Keratinocyte (primary cell): ENCODE results near the gene PCDHAC2. TPM values are rescaled to one million over a fixed set of nuclear protein-coding genes. Genes with fewer than 3 reads are reported as not detected.

ENCODE experiments used
- DNase-seq: peaks from one replicate; pipeline ENCODE4 v3.0.0-alpha.2; 2011; ENCODE audit warnings: low read depth, missing footprints, low spot score
- FAIRE-seq: peaks from 2 replicates; lab custom pipeline; 2011; peaks lifted over from hg19 to GRCh38; lab: Jason Lieb, UNC
- H2AFZ ChIP-seq: 2 replicates; pipeline ENCODE4 v1.6.0; 2012; ENCODE audit warnings: low read length, control low read depth, inconsistent platforms; ENCODE audit not compliant: control insufficient read depth
- H3K27ac ChIP-seq: 2 replicates; pipeline ENCODE4 v1.5.1; 2011; ENCODE audit warnings: low read length; ENCODE audit not compliant: control insufficient read depth, insufficient read depth
- H3K27me3 ChIP-seq: 3 replicates; pipeline ENCODE4 v1.6.0; 2011; ENCODE audit warnings: low read length; ENCODE audit not compliant: control insufficient read depth, insufficient read depth; ENCODE audit errors: extremely low read depth
- H3K36me3 ChIP-seq, 2 experiments: 2 replicates in 1 of 2; 3 replicates in 1 of 2; pipeline ENCODE4 v1.5.1; 2011; ENCODE audit warnings: low read length in 2 of 2, mild to moderate bottlenecking in 1 of 2; ENCODE audit not compliant: control insufficient read depth in 2 of 2, insufficient read depth in 2 of 2; ENCODE audit errors: extremely low read depth in 1 of 2
- H3K4me1 ChIP-seq: 3 replicates; pipeline ENCODE4 v1.5.1; 2011; ENCODE audit warnings: low read length; ENCODE audit not compliant: control insufficient read depth, insufficient read depth; ENCODE audit errors: extremely low read depth
- H3K4me2 ChIP-seq: 3 replicates; pipeline ENCODE4 v1.6.0; 2011; ENCODE audit warnings: low read depth, low read length; ENCODE audit not compliant: control insufficient read depth, insufficient read depth; ENCODE audit errors: extremely low read depth
- H3K4me3 ChIP-seq, 3 experiments: fragments of 200-600 bp in 1 of 3; sonication (generic) in 1 of 3; 2 replicates in 2 of 3; 3 replicates in 1 of 3; pipeline ENCODE4 v1.5.1; 2011 to 2016; ENCODE audit warnings: low read length in 3 of 3, mild to moderate bottlenecking in 3 of 3, control low read depth in 2 of 3, inconsistent platforms in 1 of 3, low read depth in 1 of 3, mixed read lengths in 1 of 3, mixed run types in 1 of 3, moderate library complexity in 1 of 3; ENCODE audit not compliant: control insufficient read depth in 2 of 3, insufficient read depth in 2 of 3; ENCODE audit errors: extremely low read depth in 1 of 3
- H3K79me2 ChIP-seq: 2 replicates; pipeline ENCODE4 v1.6.0; 2012; ENCODE audit warnings: low read length; ENCODE audit not compliant: control insufficient read depth, insufficient read depth
- H3K9ac ChIP-seq: 3 replicates; pipeline ENCODE4 v1.6.0; 2011; ENCODE audit warnings: low read length; ENCODE audit not compliant: control insufficient read depth, insufficient read depth; ENCODE audit errors: extremely low read depth
- H3K9me1 ChIP-seq: 3 replicates; pipeline ENCODE4 v1.6.0; 2011; ENCODE audit warnings: low read length; ENCODE audit not compliant: control insufficient read depth, insufficient read depth; ENCODE audit errors: extremely low read depth
- H3K9me3 ChIP-seq: 2 replicates; pipeline ENCODE4 v1.5.1; 2012; ENCODE audit warnings: low read depth, low read length; ENCODE audit not compliant: control insufficient read depth
- H4K20me1 ChIP-seq: 3 replicates; pipeline ENCODE4 v1.6.0; 2011; ENCODE audit warnings: low read length; ENCODE audit not compliant: control insufficient read depth, insufficient read depth; ENCODE audit errors: extremely low read depth
- CTCF ChIP-seq, 3 experiments: IDR thresholded peaks in 1 of 3; conservative IDR thresholded peaks in 1 of 3; optimal IDR thresholded peaks in 1 of 3; 2 replicates in 2 of 3; 3 replicates in 1 of 3; pipeline versions ENCODE3 to v1.5.1; 2011; ENCODE audit warnings: low read length in 3 of 3, mild to moderate bottlenecking in 3 of 3, moderate library complexity in 2 of 3, control low read depth in 1 of 3, inconsistent platforms in 1 of 3; ENCODE audit not compliant: insufficient read depth in 2 of 3; ENCODE audit errors: extremely low read depth in 1 of 3
- EZH2 ChIP-seq: IDR thresholded peaks from one replicate; pipeline ENCODE4 v1.6.1; 2012; ENCODE audit warnings: inconsistent platforms, mild to moderate bottlenecking, low read length, moderate library complexity
- dilution Hi-C: fragments of 300-500 bp; cut with MboI; formaldehyde crosslinking; loops from one replicate; pipeline ENCODE4 v1.7.0; 2020; ENCODE audit warnings: low sequenced_read_pairs; ENCODE audit not compliant: extremely low pct_ligation_motif_present
- polyA plus RNA-seq, 5 experiments: library from polyadenylated mRNA; depleted of rRNA in 3 of 5; stranded (reverse) in 3 of 5; stranded (forward) in 1 of 5; unstranded in 1 of 5; fragments of >200 nt; gene quantifications; 1 replicate in 1 of 5; 2 replicates in 3 of 5; 3 replicates in 1 of 5; pipeline versions ENCODE4 v1.2.1 to v1.2.3, GENCODE V29; 2011 to 2012; ENCODE audit warnings: missing spikeins in 2 of 5, low read depth in 1 of 5, low replicate concordance in 1 of 5

Gene PCDHAC2
- polyA plus RNA-seq, 1 donor (not counting 4 experiments of a cell fraction or from before 2014, with no cell fraction given), result 2.1 TPM

DNA sequence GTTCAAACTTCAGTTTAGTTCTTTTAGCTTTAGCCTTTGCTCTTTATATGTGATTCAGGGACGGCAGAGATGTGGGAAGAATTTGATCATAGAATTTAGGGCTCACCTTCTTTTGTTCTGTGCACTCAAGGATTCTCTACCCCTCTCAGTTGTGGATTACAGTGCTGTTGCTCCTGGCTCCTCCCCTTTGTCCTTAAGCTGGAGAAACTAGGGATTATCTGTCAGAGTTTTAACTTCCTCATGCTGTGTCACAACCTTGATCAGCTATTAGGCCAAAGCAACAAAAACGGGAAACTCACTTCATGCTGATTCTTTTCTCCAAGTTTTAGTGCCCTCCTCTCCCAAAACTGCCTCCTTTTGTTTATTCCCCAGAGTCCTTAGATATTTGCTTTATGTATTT is 13.0 kb upstream of the PCDHAC2 start:
- no peak overlapping the region for H3K4me3 ChIP-seq
- H3K79me2 ChIP-seq, result no peaks in the 10 kb centered on the region
- no peak for FAIRE-seq
- no peak overlapping the region for H3K27ac ChIP-seq
- dilution Hi-C loops, result no loop called here
- H3K9me3 ChIP-seq, result no peaks in the 10 kb centered on the region
- H4K20me1 ChIP-seq, result no peaks in the 10 kb centered on the region
- no peak overlapping the region for H3K4me2 ChIP-seq
- no peaks in the 10 kb centered on the region for H3K36me3 ChIP-seq
- DNase-seq, result no peak
- H3K9me1 ChIP-seq, result no peaks in the 10 kb centered on the region
- H2AFZ ChIP-seq, result no peak overlapping the region
- TF ChIP-seq CTCF (optimal IDR thresholded peaks at IDR 0.05 in 1 of 3, IDR thresholded peaks at IDR 0.05 in 1 of 3, conservative IDR thresholded peaks at IDR 0.05 in 1 of 3; ENCODE audit: extremely low read depth in 1 of 3, insufficient read depth in 2 of 3, low read length in 3 of 3) (no peak), EZH2 (no peak)
- no peaks in the 10 kb centered on the region for H3K4me1 ChIP-seq
- H3K27me3 ChIP-seq, result no peaks in the 10 kb centered on the region
- no peak overlapping the region for H3K9ac ChIP-seq

DNA sequence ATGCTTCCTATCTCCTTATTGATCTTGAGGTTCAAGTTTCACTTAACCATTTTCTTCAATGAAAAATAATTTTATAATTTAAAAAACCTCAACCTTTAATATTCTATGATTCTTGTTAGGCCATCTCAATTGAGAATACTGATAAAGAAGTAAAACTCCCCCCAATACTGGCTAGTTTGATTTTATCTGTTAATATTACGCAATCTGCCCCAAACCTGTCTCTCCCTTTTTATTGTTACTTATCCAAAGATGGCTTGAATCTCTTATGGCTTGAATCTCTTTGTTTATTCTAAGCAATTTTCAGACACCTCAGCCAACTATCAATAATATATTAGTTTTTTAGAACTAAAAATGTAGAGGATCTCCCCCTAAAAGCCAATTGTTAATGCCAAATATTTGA is 4.1 kb upstream of the PCDHAC2 start:
- TF ChIP-seq EZH2, result no peak
- no peak for TF ChIP-seq CTCF (optimal IDR thresholded peaks at IDR 0.05 in 1 of 3, IDR thresholded peaks at IDR 0.05 in 1 of 3, conservative IDR thresholded peaks at IDR 0.05 in 1 of 3; ENCODE audit: extremely low read depth in 1 of 3, insufficient read depth in 2 of 3, low read length in 3 of 3)
- DNase-seq, result no peak
- no peak overlapping the region for H3K9ac ChIP-seq
- H3K4me2 ChIP-seq, result no peak overlapping the region
- H3K36me3 ChIP-seq, result no peaks in the 10 kb centered on the region
- H3K9me1 ChIP-seq, result no peaks in the 10 kb centered on the region
- no peaks in the 10 kb centered on the region for H4K20me1 ChIP-seq
- H3K4me3 ChIP-seq, result no peak overlapping the region
- no peak overlapping the region for H3K27ac ChIP-seq
- dilution Hi-C loops, result no loop called here
- no peak overlapping the region for H2AFZ ChIP-seq
- FAIRE-seq, result no peak
- H3K4me1 ChIP-seq, result peaks cover 2% of the 10 kb centered on the region
- no peaks in the 10 kb centered on the region for H3K9me3 ChIP-seq
- peaks cover 14% of the 10 kb centered on the region for H3K27me3 ChIP-seq
- H3K79me2 ChIP-seq, result no peaks in the 10 kb centered on the region
